SH-SY5Y (cell line): Measurements from ENCODE around the gene RUSC2.

Experiments used
- GATA2 ChIP-seq: IDR thresholded peaks from 2 replicates; pipeline ENCODE4 v1.6.1; 2011; ENCODE audit warnings: mild to moderate bottlenecking, low read depth, low read length
- GATA3 ChIP-seq: IDR thresholded peaks from 2 replicates; pipeline ENCODE4 v1.6.1; 2011; ENCODE audit warnings: low read depth, mild to moderate bottlenecking, low read length, moderate library complexity

DNA sequence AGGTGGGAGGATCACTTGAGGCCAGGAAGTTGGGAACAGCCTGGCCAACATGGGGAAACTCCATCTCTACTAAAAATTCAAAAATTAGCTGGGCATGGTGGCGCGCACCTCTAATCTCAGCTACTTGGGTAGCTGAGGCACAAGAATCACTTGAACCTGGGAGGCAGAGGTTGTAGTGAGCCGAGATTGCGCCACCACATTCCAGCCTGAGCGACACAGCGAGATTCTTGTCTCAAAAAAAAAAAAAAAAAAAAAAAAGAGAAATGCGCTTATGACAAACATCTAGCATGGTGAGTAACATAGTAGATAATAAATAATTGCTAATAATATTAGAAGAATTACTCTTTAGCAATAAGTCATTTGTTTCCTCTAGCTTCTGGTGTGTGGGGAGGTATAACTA, 25.9 kb downstream of the RUSC2 start:
- TF ChIP-seq GATA2 (no peak), GATA3 (no peak)
